HepG2 (cell line): ENCODE results near the gene NXN. TPM values are rescaled to one million over a fixed set of nuclear protein-coding genes. Genes with fewer than 3 reads are reported as not detected.

Experiments
- ARID5B ChIP-seq: IDR thresholded peaks from 2 replicates; pipeline ENCODE4 v1.4.0; 2020; ENCODE audit warnings: mild to moderate bottlenecking, missing genetic modification reagents
- ASH2L ChIP-seq: fragments of 300-600, 200-600 bp; sonication (generic); IDR thresholded peaks from 2 replicates; pipeline ENCODE4 v1.7.0; 2017; ENCODE audit warnings: low read depth, mild to moderate bottlenecking, moderate library complexity, mixed read lengths, low read length; ENCODE audit not compliant: insufficient read length
- HMG20B ChIP-seq: conservative IDR thresholded peaks from 2 replicates; pipeline ENCODE4 v1.6.1; 2016; ENCODE audit warnings: missing genetic modification reagents, missing compliant biosample characterization
- HMGXB4 ChIP-seq, 2 experiments: sonication (generic) in 1 of 2; formaldehyde crosslinking in 1 of 2; IDR thresholded peaks; 2 replicates each; pipeline versions ENCODE4 v1.4.0 to v1.6.1; 2018 to 2020; ENCODE audit warnings: missing genetic modification reagents in 2 of 2, borderline replicate concordance in 1 of 2, low read depth in 1 of 2, mild to moderate bottlenecking in 1 of 2, missing biosample characterization in 1 of 2
- HNF4G ChIP-seq, 2 experiments: sonication (generic) in 1 of 2; formaldehyde crosslinking in 1 of 2; IDR thresholded peaks; 2 replicates each; pipeline versions ENCODE4 v1.4.0 to v1.6.1; 2011 to 2020; ENCODE audit warnings: borderline replicate concordance in 2 of 2, low read depth in 2 of 2, mild to moderate bottlenecking in 2 of 2, low read length in 1 of 2, missing genetic modification reagents in 1 of 2, moderate library complexity in 1 of 2
- HNRNPL ChIP-seq: fragments of 200-400 bp; formaldehyde crosslinking; IDR thresholded peaks from 2 replicates; pipeline ENCODE4 v1.6.1; 2017; ENCODE audit warnings: mild to moderate bottlenecking, low read depth, low read length
- HOXA9 ChIP-seq: sonication (generic); formaldehyde crosslinking; IDR thresholded peaks from 2 replicates; pipeline ENCODE4 v1.8.1; 2022; ENCODE audit warnings: missing genetic modification reagents, mild to moderate bottlenecking, moderate library complexity, borderline replicate concordance
- IKZF1 ChIP-seq: fragments of 450-650 bp; IDR thresholded peaks from 2 replicates; pipeline ENCODE4 v1.7.1; 2016
- MTF1 ChIP-seq: sonication (generic); formaldehyde crosslinking; IDR thresholded peaks from 2 replicates; pipeline ENCODE4 v1.5.0; 2020; ENCODE audit warnings: missing genetic modification reagents
- NCOA2 ChIP-seq: sonication (generic); formaldehyde crosslinking; IDR thresholded peaks from 2 replicates; pipeline ENCODE4 v1.8.0; 2022; ENCODE audit warnings: inconsistent platforms
- NRL ChIP-seq: sonication (generic); formaldehyde crosslinking; IDR thresholded peaks from 2 replicates; pipeline ENCODE4 v1.5.0; 2020; ENCODE audit warnings: missing genetic modification reagents, mild to moderate bottlenecking, moderate library complexity, borderline replicate concordance
- PHF5A ChIP-seq: IDR thresholded peaks from one replicate; pipeline ENCODE4 v1.6.1; 2018; ENCODE audit warnings: low read depth, missing genetic modification reagents; ENCODE audit not compliant: unreplicated experiment
- PLRG1 ChIP-seq: fragments of 450-650 bp; conservative IDR thresholded peaks from 2 replicates; pipeline ENCODE4 v1.6.1; 2016
- RARA ChIP-seq: IDR thresholded peaks from 2 replicates; pipeline ENCODE4 v1.6.1; 2016; ENCODE audit warnings: missing genetic modification reagents, missing compliant biosample characterization
- RFXAP ChIP-seq: sonication (generic); formaldehyde crosslinking; IDR thresholded peaks from 2 replicates; pipeline ENCODE4 v1.4.0; 2020; ENCODE audit warnings: missing genetic modification reagents, borderline replicate concordance
- RXRB ChIP-seq: IDR thresholded peaks from 2 replicates; pipeline ENCODE4 v1.6.1; 2016; ENCODE audit warnings: borderline replicate concordance, missing genetic modification reagents, missing compliant biosample characterization
- SOX13 ChIP-seq, 3 experiments: fragments of 450-650 bp in 1 of 3; sonication (generic) in 1 of 3; formaldehyde crosslinking in 1 of 3; IDR thresholded peaks in 2 of 3; conservative IDR thresholded peaks in 1 of 3; 2 replicates each; pipeline versions ENCODE4 v1.5.0 to v1.6.1; 2016 to 2020; ENCODE audit warnings: antibody characterized with exemption in 1 of 3, mild to moderate bottlenecking in 1 of 3, missing compliant biosample characterization in 1 of 3, missing genetic modification reagents in 1 of 3, moderate library complexity in 1 of 3
- TP53 ChIP-seq: sonication (generic); formaldehyde crosslinking; conservative IDR thresholded peaks from 2 replicates; pipeline ENCODE4 v1.4.0; 2020; ENCODE audit warnings: missing genetic modification reagents
- ZFX ChIP-seq: sonication (generic); formaldehyde crosslinking; IDR thresholded peaks from 2 replicates; pipeline ENCODE4 v1.4.0; 2020; ENCODE audit warnings: mild to moderate bottlenecking, low read depth, missing genetic modification reagents, moderate library complexity
- ZNF235 ChIP-seq: sonication (generic); formaldehyde crosslinking; IDR thresholded peaks from 2 replicates; pipeline ENCODE4 v1.8.1; 2023; ENCODE audit warnings: mild to moderate bottlenecking, missing genetic modification reagents, borderline replicate concordance
- ZNF577 ChIP-seq: sonication (generic); formaldehyde crosslinking; IDR thresholded peaks from 2 replicates; pipeline ENCODE4 v1.4.0; 2020; ENCODE audit warnings: mild to moderate bottlenecking, low read depth, missing genetic modification reagents, borderline replicate concordance
- ZNF891 ChIP-seq: sonication (generic); formaldehyde crosslinking; IDR thresholded peaks from 2 replicates; pipeline ENCODE4 v1.5.0; 2020; ENCODE audit warnings: mild to moderate bottlenecking, missing genetic modification reagents
- polyA plus RNA-seq, 8 experiments: library from polyadenylated mRNA; depleted of rRNA in 3 of 8; stranded (reverse) in 7 of 8; unstranded in 1 of 8; fragments of >200 nt; fragmentation: Illumina TruSeq in 4 of 8; extraction: Trizol in 4 of 8; gene quantifications; 2 replicates each; pipeline versions ENCODE4 v1.2.1 to v1.2.3, GENCODE V29; 2011 to 2016; ENCODE audit warnings: low read depth in 4 of 8, missing spikeins in 1 of 8, mixed read lengths in 1 of 8; ENCODE audit not compliant: insufficient read depth in 1 of 8
- total RNA-seq, 5 experiments: library from RNA; depleted of rRNA; stranded (reverse); fragments of >200 nt; fragmentation: Illumina TruSeq; extraction: Trizol; gene quantifications; 2 replicates each; pipeline ENCODE4 v1.2.3, GENCODE V29; 2016; ENCODE audit warnings: low read depth in 1 of 5

NXN gene
- total and polyA plus RNA-seq, 2 of the 13 experiments (the other 11 are each of a cell fraction or from before 2014, with no cell fraction given), result 22.2 to 24.3 TPM

GRCh38 chr17:883586-883962 lies 96.0 kb downstream of the NXN start (continued):
- TF ChIP-seq HMGXB4 (CRISPR knock-in tag; IDR thresholded peaks at IDR 0.05; ENCODE audit: borderline replicate concordance in 1 of 2, low read depth in 1 of 2) (no peak), PHF5A (CRISPR knock-in tag) (no peak), SOX13 (IDR thresholded peaks at IDR 0.05) (no peak), SOX13 (CRISPR knock-in tag; conservative IDR thresholded peaks at IDR 0.05 in 1 of 2, IDR thresholded peaks at IDR 0.05 in 1 of 2) (0 out of 4 replicates have a peak, but pooled peaks of 1 of the 2 experiments have one; percentile 20), NCOA2 (CRISPR knock-in tag) (0 out of 2 replicates have a peak, but pooled peaks have one; percentile 16), RFXAP (CRISPR knock-in tag) (no peak), IKZF1 (no peak), HOXA9 (CRISPR knock-in tag) (no peak), ZNF577 (CRISPR knock-in tag) (no peak), HNRNPL (no peak), MTF1 (CRISPR knock-in tag) (no peak), ARID5B (CRISPR knock-in tag) (0 out of 2 replicates have a peak, but pooled peaks have one; percentile 16), PLRG1 (no peak), ZNF891 (CRISPR knock-in tag) (0 out of 2 replicates have a peak, but pooled peaks have one; percentile 27), ZFX (CRISPR knock-in tag) (peak; percentile 40; the same call in 1 of the 2 replicates), NRL (CRISPR knock-in tag) (no peak), ZNF235 (CRISPR knock-in tag) (no peak), RXRB (CRISPR knock-in tag) (0 out of 2 replicates have a peak, but pooled peaks have one; percentile 25), HNF4G (IDR thresholded peaks at IDR 0.05; ENCODE audit: borderline replicate concordance, low read depth, low read length) (no peak), HNF4G (CRISPR knock-in tag; IDR thresholded peaks at IDR 0.05; ENCODE audit: borderline replicate concordance, low read depth) (no peak), RARA (CRISPR knock-in tag) (peak; percentile 73), ASH2L (no peak), TP53 (CRISPR knock-in tag) (no peak), HMG20B (CRISPR knock-in tag) (no peak)
